Testis (tissue), 2 donors: ENCODE results near the gene GPX6.

Experiments used
- POLR2A ChIP-seq: fragments of 450-650 bp; IDR thresholded peaks from one replicate; pipeline ENCODE4 v1.6.1; 2017; ENCODE audit warnings: antibody characterized with exemption, mild to moderate bottlenecking, moderate library complexity
- TF ChIP-seq, protein P1 (sequence below), 3 experiments: fragments of 450-650 bp in 2 of 3; fragments of 200-600 bp in 1 of 3; sonication (generic) in 1 of 3; IDR thresholded peaks; one replicate each; pipeline ENCODE4 v1.5.1; 2016 to 2019; ENCODE audit warnings: antibody characterized with exemption in 3 of 3, mild to moderate bottlenecking in 2 of 3, moderate library complexity in 1 of 3

DNA sequence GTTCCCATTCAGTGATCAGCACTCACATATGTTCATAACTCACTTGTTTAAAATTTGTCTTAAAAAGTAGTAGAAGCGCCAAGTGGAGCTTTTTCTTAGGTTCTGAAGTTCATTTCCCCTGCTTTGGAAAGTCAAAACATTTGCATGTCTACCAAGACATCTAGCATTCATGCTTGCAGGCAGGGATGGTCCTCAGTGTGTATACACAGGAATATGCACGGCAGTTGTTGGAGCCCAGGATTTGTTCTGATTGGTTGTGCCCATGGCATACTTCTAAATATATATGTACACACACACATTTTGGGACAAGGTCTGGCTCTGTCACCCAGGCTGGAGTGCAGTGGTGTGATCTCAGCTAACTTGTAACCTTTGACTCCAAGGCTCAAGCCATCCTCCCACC is 2.4 kb upstream of the GPX6 start:
- TF ChIP-seq, protein P1, sequence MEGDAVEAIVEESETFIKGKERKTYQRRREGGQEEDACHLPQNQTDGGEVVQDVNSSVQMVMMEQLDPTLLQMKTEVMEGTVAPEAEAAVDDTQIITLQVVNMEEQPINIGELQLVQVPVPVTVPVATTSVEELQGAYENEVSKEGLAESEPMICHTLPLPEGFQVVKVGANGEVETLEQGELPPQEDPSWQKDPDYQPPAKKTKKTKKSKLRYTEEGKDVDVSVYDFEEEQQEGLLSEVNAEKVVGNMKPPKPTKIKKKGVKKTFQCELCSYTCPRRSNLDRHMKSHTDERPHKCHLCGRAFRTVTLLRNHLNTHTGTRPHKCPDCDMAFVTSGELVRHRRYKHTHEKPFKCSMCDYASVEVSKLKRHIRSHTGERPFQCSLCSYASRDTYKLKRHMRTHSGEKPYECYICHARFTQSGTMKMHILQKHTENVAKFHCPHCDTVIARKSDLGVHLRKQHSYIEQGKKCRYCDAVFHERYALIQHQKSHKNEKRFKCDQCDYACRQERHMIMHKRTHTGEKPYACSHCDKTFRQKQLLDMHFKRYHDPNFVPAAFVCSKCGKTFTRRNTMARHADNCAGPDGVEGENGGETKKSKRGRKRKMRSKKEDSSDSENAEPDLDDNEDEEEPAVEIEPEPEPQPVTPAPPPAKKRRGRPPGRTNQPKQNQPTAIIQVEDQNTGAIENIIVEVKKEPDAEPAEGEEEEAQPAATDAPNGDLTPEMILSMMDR (IDR thresholded peaks at IDR 0.05), result no peak
- no peak for TF ChIP-seq POLR2A
